ENCODE data around the gene TCF19.

The TCF19 gene

GRCh38 chr6:31210741-31211532, 52.5 kb downstream of the TCF19 start:
- no peak for DNase-seq
